Measurements from ENCODE around the gene SGIP1.

GRCh38 chr1:66598670-66599069 lies 64.7 kb downstream of the SGIP1 start:
- no peak for TF ChIP-seq CTCF (IDR thresholded peaks at IDR 0.05; ENCODE audit: low read length)
- no peak for TF ChIP-seq EZH2 (IDR thresholded peaks at IDR 0.05; ENCODE audit: borderline replicate concordance, low read length)
